Fibroblast of villous mesenchyme (primary cell): ENCODE results near the gene DCDC2C. TPM values are rescaled to one million over a fixed set of nuclear protein-coding genes. Genes with fewer than 3 reads are reported as not detected.

Experiments used
- DNase-seq: peaks from one replicate; pipeline ENCODE4 v3.0.0-alpha.2; 2010; ENCODE audit warnings: low read depth
- H3K4me3 ChIP-seq: 2 replicates; pipeline ENCODE4 v1.5.1; 2011; ENCODE audit warnings: low read depth, mild to moderate bottlenecking, low read length
- CTCF ChIP-seq: IDR thresholded peaks from 2 replicates; pipeline ENCODE4 v1.5.1; 2012; ENCODE audit warnings: low read depth, mild to moderate bottlenecking, low read length; ENCODE audit not compliant: insufficient read depth
- total RNA-seq: library from RNA; depleted of rRNA; stranded (reverse); fragments of >200 nt; gene quantifications from 2 replicates; pipeline ENCODE4 v1.2.3, GENCODE V29; 2012

The DCDC2C gene
- total RNA-seq, 1 donor: not detected

DNA sequence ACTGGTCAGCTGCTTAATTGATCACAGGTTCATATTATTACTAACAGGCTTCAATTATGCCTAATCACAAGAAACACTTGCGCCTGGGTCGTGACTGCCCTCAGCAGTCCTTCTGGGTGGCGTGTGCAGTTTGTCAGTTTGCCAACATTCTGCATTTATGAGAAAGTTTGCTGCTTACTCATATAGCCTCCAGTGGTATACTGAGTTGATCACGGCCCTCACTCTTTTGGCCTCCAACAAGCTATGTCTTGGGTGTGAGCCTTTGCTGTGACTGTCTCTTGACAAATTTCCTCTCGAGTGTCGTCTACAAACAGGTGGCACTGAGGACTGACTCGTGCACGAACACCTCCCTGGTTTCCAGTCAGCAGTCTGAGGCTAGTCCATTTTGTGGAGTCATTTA, 27.3 kb downstream of the DCDC2C start:
- no peak for TF ChIP-seq CTCF
- H3K4me3 ChIP-seq: no peak overlapping the region
- DNase-seq: no peak

- TF ChIP-seq CTCF: no peak
- DNase-seq: no peak
- H3K4me3 ChIP-seq: no peak overlapping the region
Measured at GRCh38 chr2:3731829-3732228, 28.5 kb downstream of the DCDC2C start.

GRCh38 chr2:3736112-3736511, 32.7 kb downstream of the DCDC2C start:
- TF ChIP-seq CTCF: no peak
- H3K4me3 ChIP-seq: no peak overlapping the region
- DNase-seq: no peak

DNA sequence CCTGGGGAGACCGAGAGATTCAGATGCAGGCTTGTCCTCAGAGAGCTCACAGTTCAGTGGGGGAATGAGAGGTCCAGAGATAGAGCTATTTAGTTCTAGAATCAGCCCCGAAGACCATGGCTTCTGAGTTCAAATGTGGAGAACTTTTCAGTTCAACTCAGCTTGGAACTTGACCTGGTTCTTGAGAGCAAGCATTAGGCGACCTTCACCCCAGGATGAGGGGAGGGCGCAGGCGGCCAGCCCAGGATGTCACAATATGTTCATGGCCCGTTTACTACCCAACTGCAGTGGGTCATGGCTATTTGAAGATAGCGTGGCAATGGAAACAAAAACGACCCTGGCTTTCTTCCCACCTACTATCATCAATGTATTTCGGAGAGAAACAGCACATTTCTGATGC, 33.8 kb downstream of the DCDC2C start:
- no peak for DNase-seq
- no peak for TF ChIP-seq CTCF
- H3K4me3 ChIP-seq: no peak overlapping the region

- peak; percentile 39 for TF ChIP-seq CTCF
- DNase-seq: peak; percentile 30
- H3K4me3 ChIP-seq: no peak overlapping the region
Measured at GRCh38 chr2:3738454-3738853, 35.1 kb downstream of the DCDC2C start.

GRCh38 chr2:3739313-3739712, 35.9 kb downstream of the DCDC2C start:
- H3K4me3 ChIP-seq: no peak overlapping the region
- DNase-seq: no peak
- TF ChIP-seq CTCF: no peak

DNA sequence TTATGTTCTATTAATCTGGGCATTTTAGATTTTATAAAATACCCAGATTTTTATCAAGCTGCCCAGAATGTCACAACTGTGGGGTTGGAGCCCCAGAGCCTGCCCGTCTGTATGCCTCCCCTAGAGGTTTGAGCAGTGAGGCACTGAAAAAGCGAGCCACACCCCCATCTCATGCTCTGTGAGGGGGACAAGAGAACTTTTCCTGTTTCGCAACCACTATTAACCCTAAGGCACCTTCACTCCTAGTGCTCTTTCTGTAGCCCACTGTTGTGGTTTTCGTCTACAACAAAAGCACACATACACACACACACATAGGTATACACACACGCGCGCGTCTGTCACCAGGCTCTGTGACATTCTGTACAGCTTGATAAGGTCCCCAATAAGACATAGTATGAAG, 38.0 kb downstream of the DCDC2C start:
- H3K4me3 ChIP-seq: no peak overlapping the region
- DNase-seq: no peak
- TF ChIP-seq CTCF: no peak
